Measurements from ENCODE around the gene GNB1L.
"Not testable (repeated sequence)": the region's sequence is repeated elsewhere in the genome, so short reads cannot be mapped to it uniquely, and the experiment has no call there.

GNB1L gene

DNA sequence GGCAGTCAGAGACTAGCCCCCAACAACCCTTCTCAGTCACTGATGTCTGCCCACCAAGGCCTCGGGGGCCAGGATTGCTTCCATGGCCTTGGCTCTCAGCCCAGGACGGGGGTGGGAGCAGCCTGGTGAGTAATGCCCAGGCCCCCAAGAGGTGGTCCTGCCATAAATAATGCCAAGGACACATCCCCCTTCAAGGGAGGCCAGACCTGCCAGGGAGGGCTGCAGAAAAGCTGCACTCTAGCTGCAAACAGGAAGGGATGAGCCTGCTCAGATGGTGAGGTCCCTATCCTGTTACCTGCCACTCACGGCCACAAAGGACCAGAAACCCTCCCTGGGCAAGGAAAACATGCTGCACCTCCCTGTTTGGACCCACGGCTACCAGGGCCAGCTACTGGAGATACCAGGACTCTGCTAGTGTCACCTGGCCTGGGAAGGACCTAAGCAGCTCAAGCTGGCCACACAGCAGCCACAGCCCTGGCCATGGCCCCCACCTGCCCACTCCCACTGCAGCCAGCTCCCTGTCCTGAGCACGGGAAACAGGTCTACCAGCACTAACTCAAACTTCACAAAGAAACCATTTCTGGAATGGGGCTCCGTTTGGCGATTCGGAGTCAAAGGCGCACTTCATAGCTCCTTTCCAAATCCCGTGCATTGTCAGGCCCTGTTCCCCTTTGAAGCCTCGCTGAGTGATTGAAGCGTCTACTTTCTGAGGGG lies 12.1 kb downstream of the GNB1L start:
- DNase-seq, result no peak

DNA sequence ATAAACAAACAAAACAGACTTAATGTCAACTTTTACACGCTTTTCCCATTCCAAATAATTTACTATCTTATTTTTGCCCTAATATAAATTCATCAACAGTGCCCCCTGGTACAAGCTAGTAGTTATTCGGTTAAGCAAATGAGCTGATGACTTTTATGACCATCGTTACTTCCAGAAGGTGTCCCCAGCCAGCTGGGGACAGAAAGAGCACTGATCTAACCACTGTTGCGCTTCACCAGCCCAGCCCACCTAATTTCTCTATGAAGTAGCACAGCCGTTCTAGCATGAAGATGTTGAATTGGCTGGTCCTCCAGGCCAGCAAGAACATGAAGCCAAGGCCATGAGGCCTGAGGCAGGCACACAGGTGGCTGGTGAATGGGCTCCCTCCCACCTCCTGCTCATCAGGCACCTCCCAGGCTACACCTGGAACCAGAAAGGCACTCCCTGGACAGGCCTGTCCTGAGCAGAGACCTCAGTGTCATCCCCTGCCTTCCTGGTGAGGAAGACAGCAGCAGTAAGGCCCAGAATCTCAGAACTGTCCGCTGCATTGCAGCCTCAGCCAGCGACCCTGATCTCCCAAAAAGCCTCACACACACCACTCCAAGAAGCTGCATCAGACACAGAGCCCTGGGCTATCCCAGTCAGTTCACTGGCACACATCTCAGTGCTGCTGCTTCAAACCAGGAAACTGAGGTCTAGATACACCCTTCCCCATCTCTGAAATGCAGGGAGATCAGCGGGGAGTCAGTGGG lies 12.9 kb downstream of the GNB1L start:
- DNase-seq, result no peak

- DNase-seq, result no peak
These were observed 13.6 kb downstream of the GNB1L start for GRCh38 chr22:19840955-19841640.

DNA sequence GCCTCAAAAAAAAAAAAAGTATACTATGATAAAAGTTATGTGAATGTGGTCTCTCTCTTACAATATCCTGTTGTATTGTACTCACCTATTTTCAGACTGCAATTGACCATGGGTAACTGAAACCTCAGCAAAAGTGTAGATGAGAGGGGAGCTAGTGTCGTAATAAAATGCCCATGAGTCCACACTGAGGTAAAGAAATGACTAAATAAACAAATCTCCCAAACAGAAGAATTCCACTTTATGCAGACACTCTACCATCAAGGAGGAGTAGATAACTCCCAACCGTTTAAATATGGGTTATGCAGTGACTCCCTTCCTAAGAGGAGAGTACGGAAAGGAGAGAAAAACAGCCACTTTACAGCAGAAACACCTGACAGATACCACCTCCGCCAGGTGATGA lies 14.6 kb downstream of the GNB1L start:
- no peak for DNase-seq

GRCh38 chr22:19837915-19838314 lies 16.8 kb downstream of the GNB1L start:
- no peak for DNase-seq

GRCh38 chr22:19836512-19836911 lies 18.2 kb downstream of the GNB1L start:
- no peak for DNase-seq

DNA sequence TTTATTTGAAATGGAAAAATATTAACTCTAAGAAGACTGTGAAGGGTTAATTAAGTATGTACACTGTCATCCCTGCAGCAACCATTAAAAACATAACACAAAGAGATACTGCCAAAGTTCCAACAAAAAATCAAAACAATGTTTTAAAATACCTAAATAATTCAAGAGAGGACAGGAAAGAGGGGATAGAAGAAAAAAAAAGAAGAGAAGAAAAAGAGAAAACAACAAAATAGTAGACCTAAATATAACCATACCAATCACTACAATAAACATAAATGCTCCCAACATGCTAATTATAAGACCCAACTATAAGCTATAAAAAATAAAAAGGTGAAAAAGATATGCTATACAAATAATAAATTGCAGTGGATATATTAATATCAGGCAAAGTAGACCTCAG lies 20.1 kb downstream of the GNB1L start:
- no peak for DNase-seq

GRCh38 chr22:19833327-19833726 lies 21.3 kb downstream of the GNB1L start:
- DNase-seq, result not testable (repeated sequence)

- DNase-seq, result no peak
These were observed 22.1 kb downstream of the GNB1L start for GRCh38 chr22:19832476-19833108.

GRCh38 chr22:19831979-19832378 lies 22.7 kb downstream of the GNB1L start:
- DNase-seq, result not testable (repeated sequence)

GRCh38 chr22:19831016-19831415 lies 23.7 kb downstream of the GNB1L start:
- DNase-seq, result no peak

GRCh38 chr22:19828035-19828401 lies 26.7 kb downstream of the GNB1L start:
- DNase-seq, result no peak

DNA sequence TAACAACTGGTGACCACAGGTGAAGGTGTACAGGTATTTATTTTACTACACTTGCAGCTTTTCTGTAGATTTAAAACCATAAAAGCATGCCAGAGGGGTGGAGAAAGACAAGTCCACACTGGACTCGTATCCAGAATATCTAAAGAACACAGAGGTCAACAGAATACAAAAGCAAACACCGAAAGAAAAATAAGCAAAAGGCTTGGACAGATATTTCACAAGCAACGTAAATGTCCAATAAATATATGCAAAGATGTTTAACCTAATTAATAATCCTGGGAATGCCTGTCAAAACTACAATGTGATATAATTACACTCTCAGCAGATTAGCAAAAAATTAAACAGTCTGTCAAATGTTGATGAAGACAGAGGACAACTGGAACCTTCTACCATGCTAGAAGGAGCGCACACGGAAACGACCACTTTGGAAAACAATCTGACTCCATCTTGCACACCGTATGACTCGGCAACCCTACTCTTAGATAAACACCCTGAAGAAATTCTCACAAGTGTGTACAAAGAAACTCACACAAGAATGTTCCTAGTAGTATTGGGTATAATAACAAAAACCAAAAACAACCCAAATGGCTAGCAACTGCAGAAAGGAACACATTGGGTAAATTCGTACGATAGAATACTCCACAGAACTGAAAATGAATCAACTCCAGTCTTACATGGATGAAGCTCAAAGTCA lies 27.2 kb downstream of the GNB1L start:
- DNase-seq, result no peak

- DNase-seq, result no peak
These were observed 28.1 kb downstream of the GNB1L start for GRCh38 chr22:19826619-19826950.

DNA sequence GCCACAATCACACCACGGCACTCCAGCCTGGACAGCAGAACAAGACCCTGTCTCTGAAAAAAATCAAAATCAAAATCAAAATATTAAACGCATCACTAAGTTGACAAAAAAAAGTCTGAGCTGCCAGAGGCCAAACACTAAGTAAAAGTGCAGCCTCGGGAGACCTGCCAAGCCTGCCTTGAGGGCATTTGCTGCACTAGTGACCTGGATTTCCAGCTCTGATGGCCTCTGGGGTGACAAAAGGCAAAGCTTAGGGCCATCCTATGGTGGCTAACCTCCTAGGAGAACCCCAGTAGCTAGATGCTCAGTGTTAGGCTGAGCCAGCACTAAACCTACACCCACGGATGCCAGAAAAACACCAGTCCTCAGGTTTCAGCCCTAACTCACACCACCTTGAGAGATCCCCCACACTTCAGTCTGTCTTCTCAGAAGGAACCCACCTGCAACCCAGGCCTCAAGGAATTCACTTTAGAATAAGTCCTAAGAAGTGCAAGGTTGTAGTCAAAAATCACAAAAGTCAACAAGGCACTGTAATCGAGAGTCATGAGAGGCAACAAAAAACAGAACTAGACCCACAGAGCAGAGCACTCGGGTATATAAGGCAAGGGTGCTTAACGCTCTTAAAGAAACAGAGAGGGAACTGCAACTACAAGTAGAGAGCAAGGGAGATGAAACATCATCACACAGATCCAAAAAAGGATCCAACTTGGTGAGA lies 28.6 kb downstream of the GNB1L start:
- DNase-seq, result no peak

- no peak for DNase-seq
These were observed 29.7 kb downstream of the GNB1L start for GRCh38 chr22:19824926-19825339.

GRCh38 chr22:19824212-19824925 lies 30.3 kb downstream of the GNB1L start:
- no peak for DNase-seq

- no peak for DNase-seq
These were observed 30.8 kb downstream of the GNB1L start for GRCh38 chr22:19823902-19824211.

GRCh38 chr22:19823191-19823901 lies 31.3 kb downstream of the GNB1L start:
- DNase-seq, result no peak

DNA sequence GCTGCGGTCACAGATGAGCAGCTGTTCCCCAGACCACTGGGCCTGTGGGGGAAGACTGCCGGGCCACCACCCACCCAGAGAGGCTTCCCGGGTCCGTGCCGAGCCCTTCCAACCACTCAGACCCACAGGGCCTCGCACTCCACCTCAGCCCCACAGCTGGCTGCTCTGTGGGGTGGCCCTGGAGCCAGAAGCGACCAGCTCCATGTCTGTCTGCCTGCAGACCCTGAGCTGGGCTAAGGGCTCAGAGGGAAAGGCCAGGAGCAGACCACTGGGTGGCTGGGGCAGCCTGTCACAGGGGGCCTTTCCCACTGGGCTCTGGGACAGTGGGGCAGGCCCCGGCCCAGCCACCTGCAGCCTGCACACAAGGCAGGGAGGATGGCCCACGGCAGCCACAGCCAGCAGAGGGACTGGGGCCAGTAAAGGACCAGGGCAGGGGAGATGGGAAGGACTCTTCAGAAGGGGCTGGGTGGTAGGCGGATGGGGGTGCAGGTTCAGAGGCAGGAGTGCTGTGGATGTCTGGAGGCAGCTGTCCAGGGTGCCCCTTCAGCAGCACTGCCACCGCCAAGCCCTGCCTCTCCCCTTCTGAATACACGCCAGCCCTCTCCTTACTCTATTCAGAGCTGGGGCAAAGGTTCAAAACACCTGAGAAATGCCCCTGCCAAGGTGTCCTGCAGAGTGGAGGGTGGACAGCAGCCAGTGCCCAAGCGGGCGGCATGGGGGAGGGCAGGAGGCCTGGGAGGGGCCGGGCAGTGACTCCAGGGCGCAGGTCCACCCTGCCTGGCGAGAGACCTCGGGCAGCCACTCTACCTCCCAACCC lies 32.2 kb downstream of the GNB1L start:
- DNase-seq, result no peak
